GM21737 (cell line): Measurements from ENCODE around the gene UBLCP1.
A peak's percentile ranks its signal among the peaks of the same experiment; 100 is the strongest.

Experiments used
- ATAC-seq: cut with Tn5 transposase; IDR thresholded peaks from one replicate; pipeline ENCODE4 v1.9.1; 2021; ENCODE audit warnings: mild to moderate bottlenecking, moderate library complexity; ENCODE audit not compliant: unreplicated experiment

Gene UBLCP1

DNA sequence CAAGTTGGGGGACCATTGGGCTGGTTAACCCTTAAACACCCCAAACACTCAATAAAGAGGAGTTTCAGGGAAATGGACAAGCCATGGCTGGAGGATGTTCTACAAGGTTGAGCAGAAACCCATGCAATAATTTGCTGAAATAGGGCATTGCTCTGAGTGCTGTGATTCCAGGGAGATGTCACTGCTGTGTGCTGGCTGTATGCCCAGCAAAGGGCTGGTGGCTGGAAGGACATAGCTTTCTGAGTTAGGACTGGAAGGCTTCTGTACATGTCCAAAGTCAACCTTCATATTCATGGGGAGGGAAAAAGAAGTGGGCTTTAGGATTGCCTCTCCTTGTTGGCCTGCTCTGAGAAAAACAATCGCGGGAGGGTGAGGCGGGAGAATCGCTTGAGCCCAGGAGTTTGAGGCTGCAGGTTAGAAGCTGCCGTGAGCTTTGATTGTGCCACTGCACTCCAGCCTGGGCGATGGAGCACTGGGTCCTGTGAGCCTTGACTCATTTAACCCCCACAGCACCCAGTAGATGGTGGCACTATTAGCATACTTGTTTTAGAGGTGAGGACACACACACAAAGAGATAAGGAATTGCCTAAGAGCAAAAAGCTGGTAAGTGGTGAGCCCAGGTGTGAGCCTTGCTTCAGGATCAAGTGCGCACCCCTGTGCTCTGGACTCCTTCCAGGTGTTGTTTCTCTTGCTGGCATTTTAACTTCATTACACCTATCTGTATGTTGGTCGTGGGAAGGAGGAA is 46.8 kb downstream of the UBLCP1 start:
- no peak for ATAC-seq

DNA sequence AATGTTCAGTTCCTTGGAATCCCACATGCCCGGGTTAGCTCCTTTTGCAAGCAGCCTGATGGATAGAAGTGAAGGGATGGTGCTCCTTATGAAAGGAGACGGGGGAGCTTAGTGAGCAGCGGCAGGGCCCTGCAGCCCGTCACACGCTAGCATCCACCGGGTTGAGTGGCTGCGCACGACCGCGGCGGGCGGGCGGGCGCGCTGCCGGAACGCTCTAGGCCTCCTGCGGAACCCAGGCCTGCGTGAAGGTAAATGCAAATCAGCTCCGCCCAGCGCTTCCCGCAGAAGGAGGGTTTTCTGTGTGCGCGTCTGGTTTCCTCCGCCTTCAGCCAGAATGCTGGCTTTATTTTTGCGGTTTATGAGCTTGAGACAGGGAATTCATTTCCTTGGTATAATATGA is 47.4 kb downstream of the UBLCP1 start:
- no peak for ATAC-seq

GRCh38 chr5:159311063-159311462 is 48.0 kb downstream of the UBLCP1 start:
- no peak for ATAC-seq

- ATAC-seq: no peak
These were observed 50.1 kb downstream of the UBLCP1 start for GRCh38 chr5:159313197-159313596.

GRCh38 chr5:159316519-159317383 is 53.7 kb downstream of the UBLCP1 start:
- ATAC-seq: no peak

DNA sequence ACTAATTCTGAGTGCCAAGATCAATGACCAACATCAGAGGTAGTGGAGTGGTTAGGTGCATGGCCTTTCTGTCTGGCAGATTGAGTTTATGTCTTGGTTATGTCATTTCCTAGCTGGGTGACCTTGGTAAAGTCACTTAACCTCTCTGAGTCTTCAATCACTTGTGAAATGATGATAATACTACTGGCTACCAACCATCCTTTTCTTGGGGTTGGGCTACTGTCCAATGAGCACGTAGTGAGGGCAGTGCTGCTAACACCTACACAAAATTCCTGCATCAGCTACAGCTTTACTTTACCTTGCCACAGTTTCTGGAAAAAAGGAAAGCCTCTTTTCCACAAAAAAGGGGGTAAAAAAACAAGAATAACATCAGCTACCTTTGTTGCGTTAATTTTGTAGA is 54.8 kb downstream of the UBLCP1 start:
- ATAC-seq: no peak

DNA sequence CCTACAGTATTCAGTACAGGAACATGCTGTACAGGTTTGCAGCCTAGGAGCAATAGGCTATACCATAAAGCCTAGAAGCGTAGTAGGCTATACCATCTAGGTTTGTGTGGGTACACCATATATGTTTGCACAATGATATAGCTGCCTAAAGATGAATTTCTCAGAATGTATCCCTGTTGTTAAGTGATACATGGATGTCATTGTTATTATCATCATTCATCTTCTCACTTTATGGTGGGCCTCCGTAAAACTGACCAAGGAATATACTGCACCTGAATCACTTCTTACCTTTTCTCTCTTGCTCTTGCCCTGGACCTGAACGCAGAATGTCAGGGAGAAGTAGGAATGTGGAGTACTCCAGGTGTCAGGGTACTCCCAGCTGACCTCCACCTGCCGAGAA is 55.4 kb downstream of the UBLCP1 start:
- no peak for ATAC-seq

- no peak for ATAC-seq
These were observed 56.3 kb downstream of the UBLCP1 start for GRCh38 chr5:159319363-159319762.

GRCh38 chr5:159319832-159320231 is 56.7 kb downstream of the UBLCP1 start:
- no peak for ATAC-seq

GRCh38 chr5:159322180-159322579 is 59.1 kb downstream of the UBLCP1 start:
- no peak for ATAC-seq

DNA sequence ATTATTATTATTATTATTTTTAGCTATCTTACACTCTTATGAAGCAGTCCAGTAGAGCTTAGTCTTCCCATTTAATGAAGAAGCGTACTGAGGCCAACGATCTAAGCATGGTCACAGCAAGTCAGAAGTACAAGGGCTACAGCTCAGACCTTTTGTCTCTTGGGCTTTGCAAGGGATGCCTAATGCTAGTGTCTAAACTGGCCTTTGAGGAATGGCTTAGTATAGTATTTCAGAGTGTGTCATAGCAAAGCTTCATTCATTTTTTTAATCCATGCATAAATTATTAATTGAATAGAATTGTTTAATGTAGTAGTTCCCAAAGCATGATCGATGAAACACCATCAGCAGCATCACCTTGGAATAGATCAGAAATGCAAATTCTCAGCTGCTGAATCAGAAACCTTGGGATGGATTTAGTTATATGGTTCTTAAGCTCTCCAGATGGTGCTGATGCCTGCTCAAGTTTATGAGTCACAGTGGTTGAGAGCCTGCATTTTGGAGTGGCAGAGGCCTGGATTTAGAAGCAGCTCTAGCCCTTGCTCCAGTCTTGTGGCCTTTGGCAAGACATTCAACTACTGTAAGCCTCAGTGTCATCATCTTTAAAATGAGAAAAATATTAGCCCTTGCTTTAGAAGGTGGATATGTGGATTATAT is 61.1 kb downstream of the UBLCP1 start:
- ATAC-seq: no peak

DNA sequence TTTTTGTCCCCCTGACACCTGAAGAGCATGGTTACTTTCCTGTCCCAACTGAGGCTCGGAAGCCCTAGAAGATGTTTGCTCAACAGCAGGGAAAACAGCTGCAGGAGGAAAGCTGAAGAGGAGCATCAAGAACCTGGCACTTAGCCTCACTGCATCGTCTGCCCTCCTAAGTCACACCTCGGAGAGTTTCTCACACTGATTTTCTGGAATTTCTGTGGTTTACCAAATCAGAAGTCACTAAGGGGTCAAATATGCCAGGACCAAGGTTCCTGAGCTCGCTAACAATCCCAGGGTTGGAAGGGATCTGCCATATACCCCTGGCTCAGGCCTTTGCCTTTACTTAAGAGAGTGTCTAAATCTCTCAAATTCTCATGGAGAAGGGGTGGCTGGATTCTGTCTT is 61.9 kb downstream of the UBLCP1 start:
- no peak for ATAC-seq

DNA sequence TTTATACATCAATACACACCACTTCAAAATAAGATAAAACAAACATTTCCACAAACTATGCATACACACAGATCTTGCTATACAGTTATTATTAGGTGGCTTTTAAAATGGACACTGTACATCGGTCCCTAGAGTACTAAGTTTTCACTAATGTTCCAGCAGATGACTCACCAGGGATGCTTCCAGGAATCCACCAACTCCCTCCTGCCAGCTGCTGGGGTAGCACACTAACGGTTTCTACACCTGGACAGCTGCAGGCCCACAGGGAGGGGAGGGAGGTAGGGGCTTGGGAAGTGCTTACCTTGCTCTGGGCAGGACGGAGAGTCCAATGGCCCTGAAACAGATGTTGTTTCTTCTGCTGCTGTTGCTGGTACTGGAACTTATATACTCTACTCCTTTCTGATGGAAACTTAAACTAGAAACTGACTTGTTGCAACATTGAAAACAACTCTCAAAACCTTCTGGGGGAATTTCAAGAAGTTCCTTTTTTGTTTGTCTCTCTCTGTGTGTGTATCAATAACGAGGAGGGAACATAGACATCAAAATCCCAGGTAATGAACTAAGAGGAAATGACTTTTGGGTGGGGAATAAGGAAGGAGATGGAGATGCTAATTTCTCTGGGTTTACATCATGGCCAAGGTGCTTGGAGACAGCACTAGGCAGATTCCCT is 67.2 kb downstream of the UBLCP1 start, which contains the start of gene IL12B:
Gene IL12B (minus strand): TSS at position 357 of the 670 bp plus-strand sequence. CDS start 3,705 bp downstream, outside the sequence.
- ATAC-seq: no peak

GRCh38 chr5:159331093-159331973 is 68.2 kb downstream of the UBLCP1 start:
- peak; percentile 57 for ATAC-seq

DNA sequence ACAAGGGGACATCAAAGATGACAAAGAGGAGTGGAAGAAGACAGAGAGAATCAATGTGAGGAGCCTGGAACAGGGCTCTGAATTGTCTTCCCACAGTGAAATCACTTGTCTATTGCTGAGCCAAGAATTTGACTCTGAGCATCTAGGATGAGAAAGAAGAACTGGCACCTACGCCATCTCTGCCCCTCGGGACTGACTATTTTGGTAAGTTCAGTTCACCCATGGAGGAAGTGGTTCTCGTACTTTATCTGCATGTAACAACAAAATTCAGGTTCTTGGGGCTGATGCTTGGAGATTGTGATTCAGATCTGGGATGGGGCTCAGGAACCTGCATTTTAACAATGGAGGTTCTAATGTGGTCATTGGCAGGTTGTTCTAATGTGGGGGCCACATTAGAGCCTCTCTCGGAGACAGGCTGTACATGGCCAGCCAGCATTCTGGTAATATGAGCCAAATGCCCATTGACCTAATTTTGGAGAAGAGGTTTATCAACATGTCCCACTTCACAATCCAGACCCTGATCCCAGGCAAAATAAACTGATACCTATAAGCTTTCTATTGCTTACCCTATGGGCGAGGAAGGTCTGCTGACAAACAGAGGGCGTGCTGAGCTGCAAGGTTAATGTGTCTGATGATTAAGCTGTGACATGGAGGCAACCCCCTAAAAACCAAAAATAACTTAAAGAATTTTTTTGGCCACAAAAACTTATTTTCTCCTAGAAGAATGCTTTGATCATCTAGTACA is 69.9 kb downstream of the UBLCP1 start:
- ATAC-seq: no peak

DNA sequence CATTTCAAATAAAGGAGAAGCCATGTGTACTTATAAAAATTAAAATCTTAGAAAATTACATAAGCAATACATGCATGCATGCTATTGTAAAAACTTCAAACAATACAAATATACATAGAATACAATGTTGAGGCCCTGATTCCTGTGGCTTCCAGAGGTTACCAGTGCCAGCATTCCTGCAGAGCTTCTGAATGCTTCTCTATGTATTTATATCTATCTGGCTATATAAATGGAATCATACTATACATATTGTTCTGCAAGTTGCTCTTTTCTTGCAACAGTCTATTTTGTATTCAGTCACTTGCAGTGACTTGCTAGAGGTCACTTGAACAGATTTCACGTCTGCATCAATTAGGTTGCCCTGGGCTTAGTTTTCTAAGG is 70.4 kb downstream of the UBLCP1 start:
- ATAC-seq: no peak
